Trophoblast cell (in vitro differentiated cells and primary cell): ENCODE measurements around the gene ZNF385C.
"Not testable (repeated sequence)": the region's sequence is repeated elsewhere in the genome, so short reads cannot be mapped to it uniquely, and the experiment has no call there.

ENCODE experiments used
- DNase-seq, 2 donors: peaks; one replicate each; pipeline ENCODE4 v3.0.0-alpha.2; 2016
- H2AFZ ChIP-seq: 2 replicates; pipeline ENCODE4 v1.6.1; 2013; ENCODE audit warnings: low read length, moderate library complexity, mild to moderate bottlenecking; ENCODE audit not compliant: insufficient read depth, poor library complexity
- H2AK5ac ChIP-seq: 2 replicates; pipeline ENCODE4 v1.6.1; 2013; ENCODE audit warnings: mild to moderate bottlenecking, low read length
- H2BK120ac ChIP-seq: 2 replicates; pipeline ENCODE4 v1.6.1; 2013; ENCODE audit warnings: low read length, mild to moderate bottlenecking, moderate library complexity; ENCODE audit not compliant: insufficient read depth, poor library complexity
- H2BK12ac ChIP-seq: 2 replicates; pipeline ENCODE4 v1.6.1; 2013; ENCODE audit warnings: mild to moderate bottlenecking, low read length, moderate library complexity
- H2BK5ac ChIP-seq: 2 replicates; pipeline ENCODE4 v1.6.1; 2013; ENCODE audit warnings: low read length, low read depth, moderate library complexity, mild to moderate bottlenecking; ENCODE audit not compliant: poor library complexity
- H3K14ac ChIP-seq: 2 replicates; pipeline ENCODE4 v1.6.1; 2013; ENCODE audit warnings: mild to moderate bottlenecking, low read length
- H3K18ac ChIP-seq: 2 replicates; pipeline ENCODE4 v1.6.1; 2013; ENCODE audit warnings: mild to moderate bottlenecking, low read length
- H3K23ac ChIP-seq: 2 replicates; pipeline ENCODE4 v1.6.1; 2013; ENCODE audit warnings: low read length
- H3K27ac ChIP-seq: 2 replicates; pipeline ENCODE4 v1.5.1; 2013; ENCODE audit warnings: low read depth, mild to moderate bottlenecking, inconsistent platforms, low read length, moderate library complexity
- H3K27me3 ChIP-seq: 2 replicates; pipeline ENCODE4 v1.6.1; 2013; ENCODE audit warnings: inconsistent platforms, mild to moderate bottlenecking, low read length, moderate library complexity; ENCODE audit not compliant: insufficient read depth
- H3K36me3 ChIP-seq, 2 experiments: 1 replicate in 1 of 2; 2 replicates in 1 of 2; pipeline ENCODE4 v1.6.1; 2013; ENCODE audit warnings: low read length in 2 of 2, mild to moderate bottlenecking in 2 of 2, moderate library complexity in 1 of 2; ENCODE audit not compliant: insufficient read depth in 2 of 2, control insufficient read depth in 1 of 2
- H3K4ac ChIP-seq: 2 replicates; pipeline ENCODE4 v1.6.1; 2013; ENCODE audit warnings: low read depth, mild to moderate bottlenecking, low read length, moderate library complexity
- H3K4me1 ChIP-seq, 2 experiments: 1 replicate in 1 of 2; 2 replicates in 1 of 2; pipeline ENCODE4 v1.6.1; 2013; ENCODE audit warnings: low read length in 2 of 2, mild to moderate bottlenecking in 2 of 2, moderate library complexity in 1 of 2; ENCODE audit not compliant: insufficient read depth in 2 of 2, control insufficient read depth in 1 of 2
- H3K4me2 ChIP-seq: 2 replicates; pipeline ENCODE4 v1.6.1; 2013; ENCODE audit warnings: inconsistent platforms, mild to moderate bottlenecking, low read length, moderate library complexity
- H3K4me3 ChIP-seq: 2 replicates; pipeline ENCODE4 v1.5.1; 2013; ENCODE audit warnings: mild to moderate bottlenecking, low read depth, low read length, inconsistent platforms
- H3K79me1 ChIP-seq: one replicate; pipeline ENCODE4 v1.6.1; 2013; ENCODE audit warnings: low read length
- H3K79me2 ChIP-seq: 2 replicates; pipeline ENCODE4 v1.6.1; 2013; ENCODE audit warnings: low read length, mild to moderate bottlenecking; ENCODE audit not compliant: control insufficient read depth, insufficient read depth, poor library complexity
- H3K9ac ChIP-seq: 2 replicates; pipeline ENCODE4 v1.6.1; 2013; ENCODE audit warnings: mild to moderate bottlenecking, low read length
- H3K9me3 ChIP-seq: 2 replicates; pipeline ENCODE4 v1.6.1; 2013; ENCODE audit warnings: low read depth, mild to moderate bottlenecking, control low read depth, inconsistent platforms, low read length; ENCODE audit not compliant: insufficient read depth
- H4K12ac ChIP-seq: 2 replicates; pipeline ENCODE4 v1.6.1; 2013; ENCODE audit warnings: low read depth, mild to moderate bottlenecking, low read length, moderate library complexity
- H4K8ac ChIP-seq: 2 replicates; pipeline ENCODE4 v1.6.1; 2013; ENCODE audit warnings: low read depth, mild to moderate bottlenecking, low read length, moderate library complexity
- H4K91ac ChIP-seq: one replicate; pipeline ENCODE4 v1.6.1; 2013; ENCODE audit warnings: low read depth, mild to moderate bottlenecking, low read length, moderate library complexity
- WGBS: extraction: QIAGEN DNeasy Blood & Tissue Kit; methylation state at CpG from one replicate; pipeline ENCODE4 v1.1.7; 2013; ENCODE audit warnings: missing lambda C conversion rate; ENCODE audit not compliant: insufficient read length, insufficient coverage; ENCODE audit errors: extremely low coverage; 5-methylcytosine and 5-hydroxymethylcytosine counted together

The ZNF385C gene

DNA sequence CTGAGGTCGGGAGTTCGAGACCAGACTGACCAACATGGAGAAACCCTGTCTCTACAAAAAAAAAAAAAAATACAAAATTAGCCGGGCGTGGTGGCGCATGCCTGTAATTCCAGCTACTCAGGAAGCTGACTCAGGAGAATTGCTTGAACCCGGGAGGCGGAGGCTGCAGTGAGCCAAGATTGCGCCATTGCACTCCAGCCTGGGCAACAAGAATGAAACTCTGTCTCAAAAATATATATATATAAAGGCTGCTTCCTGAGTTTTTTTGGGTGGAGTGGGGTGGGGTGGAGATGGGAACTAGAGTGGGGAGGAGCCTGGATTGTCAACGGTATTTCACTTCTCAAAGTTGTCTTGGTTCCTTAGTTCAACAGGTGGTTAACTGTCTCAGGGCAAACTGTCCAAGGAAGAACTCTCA lies 88.0 kb downstream of the ZNF385C start:
- H4K91ac ChIP-seq, H2BK120ac ChIP-seq, H3K79me1 ChIP-seq, H3K4me3 ChIP-seq, H3K9me3 ChIP-seq, H3K4me2 ChIP-seq, H4K12ac ChIP-seq, H3K9ac ChIP-seq, H3K36me3 ChIP-seq, H4K8ac ChIP-seq, H3K27me3 ChIP-seq, H3K14ac ChIP-seq, H2AFZ ChIP-seq, H3K18ac ChIP-seq, H2AK5ac ChIP-seq, H3K23ac ChIP-seq, H2BK5ac ChIP-seq, H3K4me1 ChIP-seq, H2BK12ac ChIP-seq: not testable (repeated sequence)
- H3K79me2 ChIP-seq = peaks cover 12% of the 10 kb centered on the region
- peak in 1 of 2 donors; percentile 26 for DNase-seq
- WGBS = no CpG with 5 or more reads among the region's 9 CpGs
- peak overlapping the region; percentile 17 for H3K27ac ChIP-seq
- H3K4ac ChIP-seq = peak overlapping the region; percentile 64

DNA sequence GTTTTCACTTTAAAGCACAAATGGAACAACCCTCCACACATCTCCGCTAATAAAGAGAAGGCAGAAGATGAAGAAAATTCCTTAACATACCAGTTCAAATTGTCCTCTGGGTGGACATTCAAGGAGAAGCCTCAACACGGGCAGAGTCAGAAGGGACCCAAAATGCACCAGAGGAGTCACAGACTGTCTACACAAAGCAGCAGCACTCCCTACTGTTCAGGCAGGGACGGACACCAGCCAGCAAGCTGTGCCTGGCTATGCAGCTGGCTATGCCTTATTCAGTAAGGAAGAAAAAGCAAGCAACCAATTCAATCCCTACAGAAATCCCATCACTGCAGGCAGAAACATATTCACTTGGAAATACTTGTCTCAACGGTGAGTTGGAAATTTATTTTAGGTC lies 89.1 kb downstream of the ZNF385C start:
- no CpG with 5 or more reads among the region's 4 CpGs for WGBS
- Histone ChIP-seq H3K27me3 (no peaks in the 10 kb centered on the region), H2AK5ac (no peak overlapping the region)

DNA sequence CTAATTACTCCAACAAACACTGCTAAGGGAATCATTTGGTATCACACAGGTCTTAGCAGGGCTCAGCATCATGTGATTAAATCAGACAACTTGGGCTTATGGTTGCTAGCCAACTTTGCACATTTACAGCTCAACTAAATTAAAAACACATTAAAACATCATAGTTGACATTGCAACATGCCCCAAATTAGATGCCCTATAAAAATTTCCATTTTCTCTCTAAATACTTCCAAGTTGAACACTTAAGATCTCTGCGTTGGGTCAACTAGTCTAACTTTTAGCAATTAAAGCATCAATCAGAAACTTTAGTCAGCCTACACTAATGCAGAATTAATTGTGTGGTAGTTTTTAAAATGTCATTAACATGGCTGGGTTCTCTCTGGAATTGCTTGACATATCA lies 93.1 kb downstream of the ZNF385C start:
- Histone ChIP-seq H3K27me3 (no peaks in the 10 kb centered on the region), H4K91ac (no peak overlapping the region), H3K79me2 (peaks cover 14% of the 10 kb centered on the region), H3K9me3 (peaks cover 2% of the 10 kb centered on the region), H3K9ac (no peak overlapping the region), H2BK12ac (no peak overlapping the region), H3K14ac (no peak overlapping the region), H2AFZ (no peak overlapping the region), H3K4me2 (no peak overlapping the region), H3K4ac (no peak overlapping the region), H2BK120ac (no peak overlapping the region), H4K12ac (no peak overlapping the region), H3K4me3 (no peak overlapping the region), H3K27ac (no peak overlapping the region), H3K79me1 (no peaks in the 10 kb centered on the region), H3K36me3 (peaks cover 10 to 16% of the 10 kb centered on the region in 2 experiments), H2BK5ac (no peak overlapping the region), H2AK5ac (no peak overlapping the region), H3K18ac (no peak overlapping the region), H3K23ac (no peak overlapping the region), H4K8ac (no peak overlapping the region), H3K4me1 (no peaks in the 10 kb centered on the region)
- no peak for DNase-seq
- no CpG with 5 or more reads among the region's 1 CpG for WGBS

More for the DNA sequence above, 89.1 kb downstream of the ZNF385C start:
- no peak overlapping the region for H4K12ac ChIP-seq
- peaks cover 2% of the 10 kb centered on the region for H3K9me3 ChIP-seq
- peak overlapping the region; percentile 30 for H3K4ac ChIP-seq
- peaks cover 2 to 4% of the 10 kb centered on the region in 2 experiments for H3K36me3 ChIP-seq
- H2BK5ac ChIP-seq = no peak overlapping the region
- H2BK120ac ChIP-seq = no peak overlapping the region
- no peak overlapping the region for H2AFZ ChIP-seq
- no peak for DNase-seq
- no peak overlapping the region for H3K23ac ChIP-seq
- no peak overlapping the region for H3K9ac ChIP-seq
- H3K79me2 ChIP-seq = peaks cover 12% of the 10 kb centered on the region
- no peak overlapping the region for H4K8ac ChIP-seq
- H3K4me2 ChIP-seq = no peak overlapping the region
- H3K4me3 ChIP-seq = no peak overlapping the region
- H3K18ac ChIP-seq = no peak overlapping the region
- no peak overlapping the region for H2BK12ac ChIP-seq
- no peak overlapping the region for H3K27ac ChIP-seq
- H3K4me1 ChIP-seq = peaks cover 0 to 3% of the 10 kb centered on the region in 2 experiments
- no peak overlapping the region for H4K91ac ChIP-seq
- no peaks in the 10 kb centered on the region for H3K79me1 ChIP-seq
- H3K14ac ChIP-seq = no peak overlapping the region

DNA sequence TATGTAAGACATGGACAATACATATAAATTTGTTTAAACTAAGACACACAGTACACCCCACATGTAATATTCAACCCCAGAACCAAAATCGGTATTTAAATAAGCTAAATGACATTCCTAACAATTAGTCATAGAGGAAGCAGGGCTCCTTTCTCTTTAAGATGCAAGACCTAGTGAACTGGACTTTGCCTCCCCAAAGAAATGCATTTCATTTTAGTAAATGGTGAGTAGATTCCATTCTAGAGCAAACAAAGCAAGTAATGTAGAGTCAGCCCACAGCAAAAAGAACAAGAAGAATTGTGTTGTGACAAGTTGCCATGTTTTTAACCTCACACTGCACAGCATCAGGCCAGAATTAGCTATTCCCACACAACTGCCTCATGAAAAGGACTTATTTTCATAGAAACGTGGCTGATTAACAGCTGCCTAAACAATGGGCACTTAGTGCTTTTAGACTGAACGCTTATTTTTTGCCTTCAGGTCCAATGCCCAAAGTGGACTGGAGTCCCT lies 95.4 kb downstream of the ZNF385C start:
- Histone ChIP-seq H3K79me1 (no peaks in the 10 kb centered on the region), H3K27me3 (no peaks in the 10 kb centered on the region), H4K91ac (no peak overlapping the region), H4K12ac (no peak overlapping the region), H4K8ac (no peak overlapping the region), H3K4me1 (no peaks in the 10 kb centered on the region), H3K36me3 (peaks cover 23 to 26% of the 10 kb centered on the region in 2 experiments), H3K23ac (no peak overlapping the region), H2BK12ac (no peak overlapping the region), H2AK5ac (no peak overlapping the region), H3K4me2 (no peak overlapping the region), H3K14ac (no peak overlapping the region), H3K9me3 (no peaks in the 10 kb centered on the region), H3K9ac (no peak overlapping the region), H3K18ac (no peak overlapping the region), H2BK120ac (no peak overlapping the region), H2AFZ (no peak overlapping the region), H3K27ac (no peak overlapping the region), H3K79me2 (peaks cover 4% of the 10 kb centered on the region), H3K4ac (peak overlapping the region; percentile 22), H2BK5ac (no peak overlapping the region), H3K4me3 (no peak overlapping the region)
- WGBS = no CpG with 5 or more reads among the region's 3 CpGs
- no peak for DNase-seq
